K562 (cell line): ENCODE data around the gene EIF3CL.
"Not testable (repeated sequence)": the region's sequence is repeated elsewhere in the genome, so short reads cannot be mapped to it uniquely, and the experiment has no call there.

ENCODE experiments used
- CTCF ChIP-seq, 3 experiments: IDR thresholded peaks in 2 of 3; conservative IDR thresholded peaks in 1 of 3; 2 replicates each; pipeline ENCODE4 v1.5.1; 2011 to 2012; ENCODE audit warnings: low read length in 3 of 3, mild to moderate bottlenecking in 3 of 3, control low read depth in 2 of 3, improper control_type of control experiment in 1 of 3, inconsistent platforms in 1 of 3, low read depth in 1 of 3, mixed read lengths in 1 of 3, moderate library complexity in 1 of 3; ENCODE audit not compliant: insufficient read depth in 2 of 3
- EP300 ChIP-seq: IDR thresholded peaks from 2 replicates; pipeline ENCODE4 v1.6.1; 2012; ENCODE audit warnings: low read length, improper control_type of control experiment
- KAT8 ChIP-seq: fragments of 450-650 bp; IDR thresholded peaks from 2 replicates; pipeline ENCODE4 v1.6.1; 2016; ENCODE audit warnings: low read depth, mild to moderate bottlenecking
- KDM1A ChIP-seq, 2 experiments: fragments of 450-650 bp; IDR thresholded peaks; 2 replicates each; pipeline ENCODE4 v1.6.1; 2016; ENCODE audit warnings: mild to moderate bottlenecking in 2 of 2
- MAFK ChIP-seq: IDR thresholded peaks from 2 replicates; pipeline ENCODE4 v1.6.1; 2011; ENCODE audit warnings: low read length, improper control_type of control experiment
- MYC ChIP-seq, 2 experiments: fragments of 250-450 bp in 1 of 2; sonication (Bioruptor Pico) in 1 of 2; IDR thresholded peaks; 2 replicates each; pipeline versions ENCODE4 v1.5.1 to v1.6.1; 2012 to 2021; ENCODE audit warnings: low read depth in 2 of 2, borderline replicate concordance in 1 of 2, improper control_type of control experiment in 1 of 2, low read length in 1 of 2, mild to moderate bottlenecking in 1 of 2, moderate library complexity in 1 of 2
- POLR2A ChIP-seq: fragments of 450-650 bp; conservative IDR thresholded peaks from 2 replicates; pipeline ENCODE4 v1.6.1; 2016
- SIN3A ChIP-seq, 2 experiments: fragments of 150-350 bp in 1 of 2; IDR thresholded peaks; 2 replicates each; pipeline ENCODE4 v1.6.1; 2011 to 2016; ENCODE audit warnings: borderline replicate concordance in 2 of 2, low read depth in 2 of 2, low read length in 2 of 2, mild to moderate bottlenecking in 2 of 2, moderate library complexity in 2 of 2; ENCODE audit not compliant: control insufficient read depth in 1 of 2
- SMC3 ChIP-seq: conservative IDR thresholded peaks from 2 replicates; pipeline ENCODE4 v1.6.1; 2011; ENCODE audit warnings: low read depth, low read length, improper control_type of control experiment; ENCODE audit not compliant: insufficient read depth
- ZNF655 ChIP-seq: fragments of 250-450 bp; sonication (Bioruptor Pico); IDR thresholded peaks from 2 replicates; pipeline ENCODE4 v1.5.0; 2021
- ZNF780A ChIP-seq: fragments of 250-450 bp; sonication (Bioruptor Pico); IDR thresholded peaks from 2 replicates; pipeline ENCODE4 v1.5.0; 2021; ENCODE audit warnings: mild to moderate bottlenecking

- TF ChIP-seq CTCF (IDR thresholded peaks at IDR 0.05 in 2 of 3, conservative IDR thresholded peaks at IDR 0.05 in 1 of 3; ENCODE audit: insufficient read depth in 2 of 3, low read depth in 1 of 3, low read length in 3 of 3); MYC (IDR thresholded peaks at IDR 0.05; ENCODE audit: low read depth, low read length); MYC (CRISPR knock-in tag; IDR thresholded peaks at IDR 0.05; ENCODE audit: borderline replicate concordance, low read depth); ZNF655; KAT8; ZNF780A (CRISPR knock-in tag); POLR2A; SIN3A (IDR thresholded peaks at IDR 0.05; ENCODE audit: borderline replicate concordance in 2 of 2, control insufficient read depth in 1 of 2, low read depth in 2 of 2, low read length in 2 of 2); EP300; SMC3; KDM1A (IDR thresholded peaks at IDR 0.05); MAFK: not testable (repeated sequence)
These were observed at the start of gene EIF3CL for GRCh38 chr16:28403220-28404072.
